GM10266 (cell line): ENCODE data around the gene CHST15.

ENCODE experiments used
- DNase-seq: peaks from one replicate; pipeline ENCODE4 v3.0.0; 2012; ENCODE audit errors: extremely low spot score
- TF ChIP-seq, protein P1 (sequence below): IDR thresholded peaks from 2 replicates; pipeline ENCODE4 v1.5.1; 2012; ENCODE audit warnings: mild to moderate bottlenecking, low read depth; ENCODE audit not compliant: control insufficient read depth, insufficient read depth; ENCODE audit errors: missing control alignments

The CHST15 gene

DNA sequence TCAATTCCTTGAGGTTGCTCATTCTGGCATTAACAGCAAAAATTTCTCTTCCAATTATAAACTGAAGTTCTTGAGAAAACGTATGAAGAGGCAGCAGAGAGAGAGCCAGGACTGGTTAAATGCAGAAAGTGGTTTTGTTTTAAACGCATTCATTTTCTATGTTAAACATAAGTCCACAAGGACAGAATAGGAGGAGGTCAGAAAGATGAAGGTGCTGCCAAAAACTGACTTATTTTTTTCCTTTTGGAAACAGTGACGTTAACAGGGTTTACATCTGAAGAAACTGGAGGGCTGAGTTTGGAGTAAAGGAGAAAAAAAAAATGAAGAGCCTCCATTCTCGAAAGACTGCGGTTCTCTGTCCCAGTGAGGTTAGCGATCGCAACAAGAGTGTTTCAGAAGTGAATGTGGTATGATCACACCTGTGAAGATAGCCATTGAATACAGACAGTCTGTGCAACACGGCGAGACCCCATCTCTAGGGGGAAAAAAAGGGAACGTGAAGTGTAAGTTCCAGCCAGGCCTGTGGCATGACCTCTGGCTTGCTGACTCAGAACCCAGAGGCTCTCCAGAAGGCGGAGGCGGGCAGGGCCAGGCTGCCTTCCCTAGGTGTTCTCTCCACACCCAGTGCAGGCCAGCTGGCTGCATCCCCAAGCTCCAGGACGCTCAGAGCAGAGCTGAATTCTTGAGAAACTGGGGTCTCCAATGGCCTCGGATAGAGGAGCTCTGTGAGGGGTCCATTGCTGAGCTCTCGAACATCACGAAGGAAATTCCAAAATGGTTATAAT lies 84.0 kb downstream of the CHST15 start:
- DNase-seq: no peak
- TF ChIP-seq, protein P1, sequence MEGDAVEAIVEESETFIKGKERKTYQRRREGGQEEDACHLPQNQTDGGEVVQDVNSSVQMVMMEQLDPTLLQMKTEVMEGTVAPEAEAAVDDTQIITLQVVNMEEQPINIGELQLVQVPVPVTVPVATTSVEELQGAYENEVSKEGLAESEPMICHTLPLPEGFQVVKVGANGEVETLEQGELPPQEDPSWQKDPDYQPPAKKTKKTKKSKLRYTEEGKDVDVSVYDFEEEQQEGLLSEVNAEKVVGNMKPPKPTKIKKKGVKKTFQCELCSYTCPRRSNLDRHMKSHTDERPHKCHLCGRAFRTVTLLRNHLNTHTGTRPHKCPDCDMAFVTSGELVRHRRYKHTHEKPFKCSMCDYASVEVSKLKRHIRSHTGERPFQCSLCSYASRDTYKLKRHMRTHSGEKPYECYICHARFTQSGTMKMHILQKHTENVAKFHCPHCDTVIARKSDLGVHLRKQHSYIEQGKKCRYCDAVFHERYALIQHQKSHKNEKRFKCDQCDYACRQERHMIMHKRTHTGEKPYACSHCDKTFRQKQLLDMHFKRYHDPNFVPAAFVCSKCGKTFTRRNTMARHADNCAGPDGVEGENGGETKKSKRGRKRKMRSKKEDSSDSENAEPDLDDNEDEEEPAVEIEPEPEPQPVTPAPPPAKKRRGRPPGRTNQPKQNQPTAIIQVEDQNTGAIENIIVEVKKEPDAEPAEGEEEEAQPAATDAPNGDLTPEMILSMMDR: no peak

DNA sequence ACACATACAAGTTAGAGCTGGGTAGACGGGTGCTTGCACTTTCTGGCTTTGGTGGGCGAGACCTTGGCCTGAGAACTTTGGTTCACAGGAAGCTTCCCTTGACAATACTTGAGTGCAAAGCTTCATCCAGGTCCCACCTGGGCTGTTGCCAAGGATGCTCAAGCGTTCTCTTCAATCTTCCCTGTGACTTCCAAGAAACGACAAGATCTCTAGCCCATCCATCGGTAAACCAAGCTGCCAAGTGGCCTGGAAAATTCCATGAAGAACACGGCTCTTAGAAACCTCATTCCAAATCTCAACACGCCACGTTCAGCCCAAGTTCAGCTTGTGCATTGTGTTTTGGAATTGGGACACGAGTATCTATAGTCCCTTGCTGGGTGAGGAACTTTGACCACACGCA lies 84.7 kb downstream of the CHST15 start:
- TF ChIP-seq, protein P1: no peak
- DNase-seq: no peak

DNA sequence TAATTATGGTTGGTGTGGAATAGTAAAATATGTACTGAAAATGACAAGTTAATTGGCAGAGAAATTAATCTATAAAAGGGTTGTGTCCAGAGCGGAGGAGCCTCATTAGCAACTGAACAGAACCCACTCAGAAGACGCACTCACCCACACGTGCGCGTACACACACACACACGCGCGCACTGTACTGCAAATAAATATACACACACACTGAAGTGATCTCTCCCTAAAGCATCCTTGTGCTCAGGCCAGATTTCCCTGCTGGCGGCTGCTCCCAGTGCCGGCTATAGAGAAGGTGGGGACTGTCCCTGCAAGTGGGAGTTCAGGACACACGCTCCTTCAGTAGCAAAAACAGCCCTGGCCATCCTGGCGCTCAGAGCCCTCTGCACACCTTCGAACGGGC lies 85.2 kb downstream of the CHST15 start:
- no peak for DNase-seq
- TF ChIP-seq, protein P1: no peak

DNA sequence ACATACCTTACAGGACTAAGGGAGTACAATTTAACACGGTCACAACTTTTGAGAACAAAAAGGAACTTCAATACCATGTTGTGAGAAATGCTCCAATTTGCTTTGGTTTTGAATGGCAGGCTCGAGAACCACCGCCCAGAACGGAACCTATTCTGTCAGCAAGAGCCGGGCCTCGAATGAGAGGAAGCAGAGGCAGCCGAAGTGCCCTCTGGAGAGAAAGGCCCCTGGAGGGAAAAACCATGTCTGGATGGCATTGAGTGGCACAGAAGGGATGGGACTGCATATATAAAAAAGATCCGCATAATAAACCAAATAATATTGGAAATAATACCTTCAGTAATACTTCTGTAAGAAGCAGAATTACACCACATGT lies 85.6 kb downstream of the CHST15 start:
- DNase-seq: no peak

DNA sequence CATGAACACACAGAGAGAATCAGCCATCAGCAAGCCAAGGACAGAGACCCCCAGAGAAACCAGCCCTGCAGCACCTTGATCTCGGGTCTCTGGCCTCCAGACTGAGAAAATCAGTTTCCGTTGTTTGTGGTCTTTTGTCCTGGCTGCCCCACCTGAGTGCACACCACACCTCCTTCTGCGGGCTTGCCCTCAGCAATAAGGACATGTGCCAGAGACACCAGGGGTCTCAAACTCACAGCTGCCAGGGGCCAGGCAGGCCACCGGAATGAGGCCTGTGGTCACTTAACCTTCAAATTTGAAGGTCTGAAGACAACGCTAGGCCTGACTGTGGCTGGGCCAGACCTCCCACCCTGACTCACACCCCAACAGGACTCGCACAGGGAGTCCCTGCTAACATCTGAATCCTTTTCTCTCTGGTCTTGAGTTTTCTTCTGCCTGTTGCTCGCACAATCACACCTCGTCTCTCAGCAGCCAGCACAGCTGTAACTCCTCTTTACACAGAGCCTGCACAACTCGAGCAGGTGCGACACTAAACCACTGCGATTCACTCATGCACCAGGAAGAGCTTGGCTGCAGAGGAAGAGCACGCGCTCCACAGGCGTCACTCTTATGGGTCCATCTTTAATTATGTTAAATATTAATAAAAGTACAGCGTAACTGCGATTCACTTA lies 86.2 kb downstream of the CHST15 start:
- DNase-seq: no peak
- TF ChIP-seq, protein P1: no peak

More for the DNA sequence above, 85.6 kb downstream of the CHST15 start:
- TF ChIP-seq, protein P1: no peak

DNA sequence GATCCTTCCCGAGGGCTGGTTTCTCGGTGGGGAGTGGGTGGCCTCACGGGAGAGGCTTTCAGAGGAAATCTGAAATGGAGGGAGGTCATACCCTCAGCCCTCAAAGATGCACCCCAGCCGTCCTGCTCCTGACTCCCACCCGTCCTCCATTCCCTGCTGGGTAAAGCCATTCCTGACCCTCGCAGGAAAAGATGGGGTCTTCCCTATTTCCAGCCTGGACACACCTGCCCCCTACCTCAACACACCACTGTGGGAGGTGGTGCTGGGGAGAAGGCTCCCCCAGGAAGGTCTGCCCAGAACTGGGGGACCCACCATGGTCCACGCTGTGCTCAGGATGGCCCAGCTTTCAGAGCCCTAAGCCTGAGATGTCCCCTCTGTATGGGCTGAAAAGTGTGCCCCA lies 86.9 kb downstream of the CHST15 start:
- TF ChIP-seq, protein P1: no peak
- no peak for DNase-seq

DNA sequence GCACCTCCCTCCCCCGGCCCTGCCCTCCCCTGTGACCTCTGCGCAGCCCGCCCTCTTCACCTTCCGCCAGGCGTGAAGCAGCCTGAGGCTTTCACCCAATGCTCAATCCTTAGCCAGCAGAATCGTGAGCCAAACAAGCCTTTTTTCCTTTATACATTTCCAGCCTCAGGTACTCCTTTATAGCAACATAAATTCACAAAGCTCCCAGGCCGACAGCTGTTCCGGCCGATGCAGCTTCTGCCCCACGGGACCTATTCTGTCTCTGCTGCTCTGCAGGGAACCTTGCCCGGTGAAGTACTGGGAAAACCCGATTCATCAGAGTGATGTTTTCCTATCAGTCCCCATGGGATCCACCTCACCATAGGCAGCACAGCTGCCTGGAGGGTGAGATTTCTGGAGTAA lies 87.4 kb downstream of the CHST15 start:
- no peak for DNase-seq
- TF ChIP-seq, protein P1: no peak
